MM.1S (cell line): ENCODE results near the gene LARGE1.

Experiments used
- CTCF ChIP-seq: fragments of 300-600 bp; sonication (generic); IDR thresholded peaks from 2 replicates; pipeline ENCODE4 v1.5.1; 2016; ENCODE audit warnings: antibody characterized with exemption, low read length, mixed read lengths
- EZH2 ChIP-seq: fragments of 300-600 bp; sonication (generic); optimal IDR thresholded peaks from 2 replicates; pipeline ENCODE3; 2017; ENCODE audit warnings: low read depth, mild to moderate bottlenecking, antibody characterized with exemption, low read length, mixed read lengths

GRCh38 chr22:33785283-33785968 is 134.8 kb downstream of the LARGE1 start:
- no peak for TF ChIP-seq CTCF
- no peak for TF ChIP-seq EZH2
